ENCODE results near the gene PLPP4. TPM values are rescaled to one million over a fixed set of nuclear protein-coding genes. Genes with fewer than 3 reads are reported as not detected.

PLPP4 gene
- 10 to 100 TPM in 1 of 8 experiments, 1 to 10 TPM in 2, under 1 TPM in 5; 0.23 to 11.9 (median 0.62) TPM for total RNA-seq

GRCh38 chr10:120456626-120457430, at the start of gene PLPP4:
Gene PLPP4 (plus strand): TSS chr10:120457227. CDS start chr10:120457306, 79 bp downstream.
- in situ Hi-C loops (cut with MboI; ENCODE audit: low pct_unique_long_range_greater_than_20kb in 2 of 9, low sequenced_read_pairs in 9 of 9, unreplicated experiment in 9 of 9): no loop called here
- Histone ChIP-seq H3K4me1 (replicated peaks in 1 of 2) (peaks cover 5 to 6% of the 10 kb centered on the region in 2 donors), H3K27ac (no peak within 1 kb of the TSS), H3K4me3 (peak within 1 kb of the TSS; percentile 37 to 58 (median 45))
- 0 to 14% (median 1%) methylated on average over 4 to 12 of the region's 92 CpGs; no CpG with 5 or more reads in 7 of the 10 experiments for WGBS, 10 experiments
- ATAC-seq (replicated peaks in 6 of 8): peak; percentile 83 to 93 (median 90)

GRCh38 chr10:120409816-120410215, 47.2 kb upstream of the PLPP4 start:
- no peak overlapping the region for H3K4me3 ChIP-seq
- no peak overlapping the region for H3K27ac ChIP-seq
- WGBS, 10 experiments: 18 to 100% (median 81%) methylated on average over 1 to 4 of the region's 4 CpGs
- ATAC-seq (replicated peaks in 6 of 8): no peak
- no peaks in the 10 kb centered on the region for H3K4me1 ChIP-seq (replicated peaks in 1 of 2)
- in situ Hi-C loops (cut with MboI; ENCODE audit: low pct_unique_long_range_greater_than_20kb in 2 of 9, low sequenced_read_pairs in 9 of 9, unreplicated experiment in 9 of 9): no loop called here

- ATAC-seq (replicated peaks in 6 of 8): no peak
- H3K27ac ChIP-seq: no peak overlapping the region
- 14 to 83% (median 44%) methylated on average over 1 to 3 of the region's 3 CpGs; no CpG with 5 or more reads in 1 of the 10 experiments for WGBS, 10 experiments
- H3K4me1 ChIP-seq (replicated peaks in 1 of 2): no peaks in the 10 kb centered on the region
- in situ Hi-C loops (cut with MboI; ENCODE audit: low pct_unique_long_range_greater_than_20kb in 2 of 9, low sequenced_read_pairs in 9 of 9, unreplicated experiment in 9 of 9): no loop called here
- H3K4me3 ChIP-seq: no peak overlapping the region
Measured at GRCh38 chr10:120414946-120415345, 42.1 kb upstream of the PLPP4 start.

- in situ Hi-C loops (cut with MboI; ENCODE audit: low pct_unique_long_range_greater_than_20kb in 2 of 9, low sequenced_read_pairs in 9 of 9, unreplicated experiment in 9 of 9): no loop called here
- H3K4me3 ChIP-seq: no peak overlapping the region
- H3K27ac ChIP-seq: no peak overlapping the region
- peak in 2 of 8 experiments; percentile 58 to 71 for ATAC-seq (replicated peaks in 6 of 8)
- H3K4me1 ChIP-seq (replicated peaks in 1 of 2): no peaks in the 10 kb centered on the region
- WGBS, 10 experiments: 0 to 100% (median 61%) methylated on average over 1 to 5 of the region's 5 CpGs
Measured at GRCh38 chr10:120415709-120416330, 41.2 kb upstream of the PLPP4 start.

- H3K4me1 ChIP-seq (replicated peaks in 1 of 2): peaks cover 0 to 7% of the 10 kb centered on the region in 2 donors
- no peak overlapping the region for H3K4me3 ChIP-seq
- ATAC-seq (replicated peaks in 6 of 8): no peak
- WGBS, 10 experiments: 40 to 100% (median 89%) methylated on average over 1 to 4 of the region's 5 CpGs; no CpG with 5 or more reads in 3 of the 10 experiments
- H3K27ac ChIP-seq: no peak overlapping the region
- in situ Hi-C loops (cut with MboI; ENCODE audit: low pct_unique_long_range_greater_than_20kb in 2 of 9, low sequenced_read_pairs in 9 of 9, unreplicated experiment in 9 of 9): no loop called here
Measured at GRCh38 chr10:120420421-120420820, 36.6 kb upstream of the PLPP4 start.

- Histone ChIP-seq H3K4me1 (replicated peaks in 1 of 2) (peaks cover 0 to 7% of the 10 kb centered on the region in 2 donors), H3K4me3 (no peak overlapping the region), H3K27ac (no peak overlapping the region)
- ATAC-seq (replicated peaks in 6 of 8): no peak
- in situ Hi-C loops (cut with MboI; ENCODE audit: low pct_unique_long_range_greater_than_20kb in 2 of 9, low sequenced_read_pairs in 9 of 9, unreplicated experiment in 9 of 9): no loop called here
- 14 to 100% (median 55%) methylated on average over 1 to 2 of the region's 2 CpGs; no CpG with 5 or more reads in 4 of the 10 experiments for WGBS, 10 experiments
Measured at GRCh38 chr10:120421250-120421649, 35.8 kb upstream of the PLPP4 start.

GRCh38 chr10:120422457-120422856, 34.6 kb upstream of the PLPP4 start:
- peak in 2 of 8 experiments; percentile 45 to 63 for ATAC-seq (replicated peaks in 6 of 8)
- no peak overlapping the region for H3K4me3 ChIP-seq
- no peak overlapping the region for H3K27ac ChIP-seq
- WGBS, 10 experiments: 8 to 100% (median 85%) methylated on average over 1 to 6 of the region's 7 CpGs; no CpG with 5 or more reads in 2 of the 10 experiments
- in situ Hi-C loops (cut with MboI; ENCODE audit: low pct_unique_long_range_greater_than_20kb in 2 of 9, low sequenced_read_pairs in 9 of 9, unreplicated experiment in 9 of 9): no loop called here
- peaks cover 0 to 7% of the 10 kb centered on the region in 2 donors for H3K4me1 ChIP-seq (replicated peaks in 1 of 2)

- 3 to 77% (median 48%) methylated on average over 2 to 7 of the region's 8 CpGs; no CpG with 5 or more reads in 1 of the 10 experiments for WGBS, 10 experiments
Measured at GRCh38 chr10:120423431-120424197, 33.4 kb upstream of the PLPP4 start.

GRCh38 chr10:120424198-120424464, 32.9 kb upstream of the PLPP4 start:
- no peak overlapping the region for H3K4me3 ChIP-seq
- H3K4me1 ChIP-seq (replicated peaks in 1 of 2): peaks cover 0 to 7% of the 10 kb centered on the region in 2 donors
- 17 to 91% (median 61%) methylated on average over 1 to 4 of the region's 4 CpGs; no CpG with 5 or more reads in 4 of the 10 experiments for WGBS, 10 experiments
- peak in 2 of 8 experiments; percentile 21 to 52 for ATAC-seq (replicated peaks in 6 of 8)
- H3K27ac ChIP-seq: no peak overlapping the region
- in situ Hi-C loops (cut with MboI; ENCODE audit: low pct_unique_long_range_greater_than_20kb in 2 of 9, low sequenced_read_pairs in 9 of 9, unreplicated experiment in 9 of 9): no loop called here

More at GRCh38 chr10:120423431-120424197, 33.4 kb upstream of the PLPP4 start:
- Histone ChIP-seq H3K4me1 (replicated peaks in 1 of 2) (peaks cover 0 to 7% of the 10 kb centered on the region in 2 donors), H3K27ac (no peak overlapping the region), H3K4me3 (no peak overlapping the region)
- in situ Hi-C loops (cut with MboI; ENCODE audit: low pct_unique_long_range_greater_than_20kb in 2 of 9, low sequenced_read_pairs in 9 of 9, unreplicated experiment in 9 of 9): no loop called here
- peak; percentile 51 to 92 (median 67) for ATAC-seq (replicated peaks in 6 of 8)

GRCh38 chr10:120426306-120426705, 30.7 kb upstream of the PLPP4 start:
- in situ Hi-C loops (cut with MboI; ENCODE audit: low pct_unique_long_range_greater_than_20kb in 2 of 9, low sequenced_read_pairs in 9 of 9, unreplicated experiment in 9 of 9): no loop called here
- ATAC-seq (replicated peaks in 6 of 8): no peak
- peaks cover 0 to 7% of the 10 kb centered on the region in 2 donors for H3K4me1 ChIP-seq (replicated peaks in 1 of 2)
- H3K4me3 ChIP-seq: no peak overlapping the region
- H3K27ac ChIP-seq: no peak overlapping the region
- 0 to 100% (median 60%) methylated on average over 1 to 3 of the region's 3 CpGs; no CpG with 5 or more reads in 1 of the 10 experiments for WGBS, 10 experiments

- H3K4me3 ChIP-seq: no peak overlapping the region
- ATAC-seq (replicated peaks in 6 of 8): peak in 3 of 8 experiments; percentile 26 to 73 (median 62)
- in situ Hi-C loops (cut with MboI; ENCODE audit: low pct_unique_long_range_greater_than_20kb in 2 of 9, low sequenced_read_pairs in 9 of 9, unreplicated experiment in 9 of 9): no loop called here
- peaks cover 0 to 4% of the 10 kb centered on the region in 2 donors for H3K4me1 ChIP-seq (replicated peaks in 1 of 2)
- H3K27ac ChIP-seq: no peak overlapping the region
- WGBS, 10 experiments: 6 to 78% (median 42%) methylated on average over 2 to 5 of the region's 5 CpGs; no CpG with 5 or more reads in 2 of the 10 experiments
Measured at GRCh38 chr10:120428754-120429153, 28.3 kb upstream of the PLPP4 start.

GRCh38 chr10:120429395-120429794, 27.6 kb upstream of the PLPP4 start:
- no peak overlapping the region for H3K27ac ChIP-seq
- no peak overlapping the region for H3K4me3 ChIP-seq
- no peaks in the 10 kb centered on the region for H3K4me1 ChIP-seq (replicated peaks in 1 of 2)
- peak in 1 of 8 experiments; percentile 15 for ATAC-seq (replicated peaks in 6 of 8)
- WGBS, 10 experiments: 40 to 100% (median 73%) methylated on average over 2 to 5 of the region's 5 CpGs; no CpG with 5 or more reads in 1 of the 10 experiments
- in situ Hi-C loops (cut with MboI; ENCODE audit: low pct_unique_long_range_greater_than_20kb in 2 of 9, low sequenced_read_pairs in 9 of 9, unreplicated experiment in 9 of 9): no loop called here

- Histone ChIP-seq H3K4me1 (replicated peaks in 1 of 2) (no peaks in the 10 kb centered on the region), H3K4me3 (no peak overlapping the region), H3K27ac (no peak overlapping the region)
- no peak for ATAC-seq (replicated peaks in 6 of 8)
- 67 to 100% (median 85%) methylated on average over 2 to 8 of the region's 8 CpGs; no CpG with 5 or more reads in 1 of the 10 experiments for WGBS, 10 experiments
- in situ Hi-C loops (cut with MboI; ENCODE audit: low pct_unique_long_range_greater_than_20kb in 2 of 9, low sequenced_read_pairs in 9 of 9, unreplicated experiment in 9 of 9): no loop called here
Measured at GRCh38 chr10:120431251-120431651, 25.8 kb upstream of the PLPP4 start.

All from motor neuron (in vitro differentiated cells).